ENCODE data around the gene ZNF710. TPM values are rescaled to one million over a fixed set of nuclear protein-coding genes. Genes with fewer than 3 reads are reported as not detected.

Gene ZNF710
- total RNA-seq, 1 experiment from 2014 or later: 10.0 TPM

DNA sequence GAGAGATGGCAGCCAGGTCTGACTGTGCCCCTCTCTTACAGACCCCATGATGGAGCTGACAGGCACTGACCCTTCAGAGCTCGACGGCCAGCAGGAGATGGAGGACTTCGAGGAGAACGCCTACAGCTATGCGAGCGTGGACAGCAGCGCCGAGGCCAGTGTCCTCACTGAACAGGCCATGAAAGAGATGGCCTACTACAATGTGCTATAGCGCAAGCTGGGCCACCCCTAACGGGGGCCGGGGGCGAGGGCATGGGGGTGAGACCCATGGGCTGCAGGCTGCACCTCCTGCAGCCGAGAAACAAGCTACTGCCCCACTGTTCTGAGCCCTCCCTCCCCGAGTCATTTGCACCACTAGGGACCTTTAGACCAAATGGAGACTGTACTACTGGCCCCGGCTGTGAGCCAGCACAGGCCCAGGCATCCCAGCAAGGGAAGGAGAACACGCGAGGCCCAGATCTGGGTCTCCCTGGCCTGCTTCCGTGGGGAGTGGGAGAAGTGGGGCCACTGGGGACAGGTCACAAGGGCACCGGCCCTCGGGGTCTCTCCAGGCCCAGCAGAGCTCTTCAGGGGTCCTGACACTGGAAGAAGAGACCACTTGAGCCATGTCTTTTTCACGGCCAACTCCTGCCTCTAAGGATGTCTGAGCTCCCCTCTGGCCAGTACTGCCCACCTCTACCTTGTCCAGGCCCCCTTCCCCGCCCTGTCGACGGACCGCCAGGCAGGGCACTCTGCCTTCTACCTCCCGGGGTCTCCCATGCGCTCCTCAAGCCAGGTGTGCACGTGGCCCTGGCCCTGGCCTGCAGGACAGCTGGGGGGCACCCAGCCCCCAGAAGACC is 78.7 kb downstream of the ZNF710 start:
- no peak for ATAC-seq
- CTCF ChIA-PET: interaction anchor here (0.8 kb wide), 1 partner anchor 181 kb away, joined by 3 read pairs; no protein-coding TSS in a partner anchor
- RAD21 ChIA-PET (ENCODE audit: low non-redundant PET in 1 of 2, low total read pairs in 2 of 2, uncharacterized antibody in 2 of 2, unreplicated experiment in 2 of 2): no interaction called here
- no peak for DNase-seq (ENCODE audit: low read depth, low spot score)
- Histone ChIP-seq H3K27me3 (ENCODE audit: insufficient read depth, low read length) (no peaks in the 10 kb centered on the region), H3K9ac (ENCODE audit: low read length) (no peak overlapping the region), H3K79me2 (ENCODE audit: insufficient read depth, low read length) (no peaks in the 10 kb centered on the region), H3K9me2 (ENCODE audit: insufficient read depth) (no peaks in the 10 kb centered on the region), H3K4me3 (replicated peaks in 1 of 2; ENCODE audit: low read depth in 1 of 2, low read length in 2 of 2) (no peak overlapping the region), H3K36me3 (ENCODE audit: control insufficient read depth in 1 of 2, insufficient read depth in 2 of 2, low read length in 2 of 2) (no peaks in the 10 kb centered on the region; a peak in 1 of 4 replicates), H3K4me1 (ENCODE audit: control insufficient read depth in 1 of 2, insufficient read depth in 2 of 2, low read length in 2 of 2) (peaks cover 15 to 20% of the 10 kb centered on the region in 2 experiments), H2AFZ (ENCODE audit: low read depth, low read length, poor library complexity, severe bottlenecking) (no peak overlapping the region), H3K4me2 (ENCODE audit: low read length) (no peak overlapping the region), H4K20me1 (ENCODE audit: insufficient read depth) (no peaks in the 10 kb centered on the region), H3K27ac (ENCODE audit: low read depth, low read length) (no peak overlapping the region), H3K9me3 (ENCODE audit: control insufficient read depth in 1 of 2, insufficient read depth in 1 of 2, low read depth in 1 of 2, low read length in 2 of 2) (no peaks in the 10 kb centered on the region)
- intact Hi-C loops (cut with micrococcal nuclease): no loop called here
- TF ChIP-seq JUND (IDR thresholded peaks at IDR 0.05) (no peak), TCF7L2 (IDR thresholded peaks at IDR 0.05; ENCODE audit: borderline replicate concordance, extremely low read depth, insufficient read depth, insufficient read length) (no peak), EZH2 (IDR thresholded peaks at IDR 0.05) (no peak)
- no TSS peak for BruUV-seq (replicated peaks)
- POLR2A ChIA-PET: no interaction called here

DNA sequence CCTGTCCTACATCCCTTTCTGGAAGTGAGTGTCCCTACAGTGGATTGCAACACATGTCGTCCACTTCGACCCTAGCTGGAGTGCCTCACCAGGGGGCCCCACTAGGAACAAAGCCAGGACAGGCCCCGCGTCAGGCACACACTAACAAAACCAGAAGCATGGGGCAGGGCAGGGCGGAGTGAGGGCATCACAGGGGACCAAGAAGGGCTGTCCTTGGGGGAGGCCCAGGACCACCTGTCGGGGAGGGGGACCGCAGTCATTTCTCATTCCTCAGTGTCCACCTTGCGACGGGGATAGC is 79.3 kb downstream of the ZNF710 start:
- no peaks in the 10 kb centered on the region for H3K9me3 ChIP-seq (ENCODE audit: control insufficient read depth in 1 of 2, insufficient read depth in 1 of 2, low read depth in 1 of 2, low read length in 2 of 2)
- H3K79me2 ChIP-seq (ENCODE audit: insufficient read depth, low read length): no peaks in the 10 kb centered on the region
- ATAC-seq (no peak), DNase-seq (ENCODE audit: low read depth, low spot score) (no peak)
- H2AFZ ChIP-seq (ENCODE audit: low read depth, low read length, poor library complexity, severe bottlenecking): no peak overlapping the region
- no peak overlapping the region for H3K9ac ChIP-seq (ENCODE audit: low read length)
- H3K36me3 ChIP-seq (ENCODE audit: control insufficient read depth in 1 of 2, insufficient read depth in 2 of 2, low read length in 2 of 2): no peaks in the 10 kb centered on the region; a peak in 1 of 4 replicates
- H3K9me2 ChIP-seq (ENCODE audit: insufficient read depth): no peaks in the 10 kb centered on the region
- no peak overlapping the region for H3K27ac ChIP-seq (ENCODE audit: low read depth, low read length)
- no peaks in the 10 kb centered on the region for H3K27me3 ChIP-seq (ENCODE audit: insufficient read depth, low read length)
- ChIA-PET CTCF (no interaction called here), POLR2A (no interaction called here), RAD21 (ENCODE audit: low non-redundant PET in 1 of 2, low total read pairs in 2 of 2, uncharacterized antibody in 2 of 2, unreplicated experiment in 2 of 2) (no interaction called here)
- intact Hi-C loops (cut with micrococcal nuclease): no loop called here
- no peak for TF ChIP-seq CBX3 (IDR thresholded peaks at IDR 0.05; ENCODE audit: low read depth)
- TF ChIP-seq ELF1 (IDR thresholded peaks at IDR 0.05; ENCODE audit: borderline replicate concordance, low read depth): no peak
- TF ChIP-seq POLR2AphosphoS5 (IDR thresholded peaks at IDR 0.05; ENCODE audit: low read depth, low read length): no peak
- TF ChIP-seq SP1 (IDR thresholded peaks at IDR 0.05; ENCODE audit: low read depth): no peak
- H4K20me1 ChIP-seq (ENCODE audit: insufficient read depth): no peaks in the 10 kb centered on the region
- no peak overlapping the region for H3K4me3 ChIP-seq (replicated peaks in 1 of 2; ENCODE audit: low read depth in 1 of 2, low read length in 2 of 2)
- H3K4me2 ChIP-seq (ENCODE audit: low read length): no peak overlapping the region
- H3K4me1 ChIP-seq (ENCODE audit: control insufficient read depth in 1 of 2, insufficient read depth in 2 of 2, low read length in 2 of 2): peaks cover 9 to 15% of the 10 kb centered on the region in 2 experiments
- BruUV-seq (replicated peaks): no TSS peak
